ENCODE results near the gene SLC39A8. TPM values are rescaled to one million over a fixed set of nuclear protein-coding genes. Genes with fewer than 3 reads are reported as not detected.
A peak's percentile ranks its signal among the peaks of the same experiment; 100 is the strongest.
"Not testable (repeated sequence)": the region's sequence is repeated elsewhere in the genome, so short reads cannot be mapped to it uniquely, and the experiment has no call there.

The SLC39A8 gene
- total RNA-seq: 80.4 and 81.2 TPM in 2 replicates

GRCh38 chr4:102344954-102345794, at the start of gene SLC39A8:
TSS of gene SLC39A8 (minus strand) at chr4:102345482. CDS start at chr4:102344662, 820 bp downstream.
- intact Hi-C loops (cut with micrococcal nuclease): loop anchor here (1.0 to 10.0 kb wide), 20 partner anchors 20 to 1320 kb away; partner anchors contain the start of genes BDH2, CENPE, MANBA and NFKB1
- Mint-ChIP-seq H3K36me3 (ENCODE audit: low read depth) (peaks cover 14% of the 10 kb centered on the region), H3K4me1 (peaks cover 39% of the 10 kb centered on the region), H3K27me3 (peaks cover 7% of the 10 kb centered on the region), H3K4me3 (peak within 1 kb of the TSS; percentile 88), H3K27ac (peak within 1 kb of the TSS; percentile 99), H3K9me3 (no peaks in the 10 kb centered on the region)
- peak; percentile 96 for DNase-seq

DNA sequence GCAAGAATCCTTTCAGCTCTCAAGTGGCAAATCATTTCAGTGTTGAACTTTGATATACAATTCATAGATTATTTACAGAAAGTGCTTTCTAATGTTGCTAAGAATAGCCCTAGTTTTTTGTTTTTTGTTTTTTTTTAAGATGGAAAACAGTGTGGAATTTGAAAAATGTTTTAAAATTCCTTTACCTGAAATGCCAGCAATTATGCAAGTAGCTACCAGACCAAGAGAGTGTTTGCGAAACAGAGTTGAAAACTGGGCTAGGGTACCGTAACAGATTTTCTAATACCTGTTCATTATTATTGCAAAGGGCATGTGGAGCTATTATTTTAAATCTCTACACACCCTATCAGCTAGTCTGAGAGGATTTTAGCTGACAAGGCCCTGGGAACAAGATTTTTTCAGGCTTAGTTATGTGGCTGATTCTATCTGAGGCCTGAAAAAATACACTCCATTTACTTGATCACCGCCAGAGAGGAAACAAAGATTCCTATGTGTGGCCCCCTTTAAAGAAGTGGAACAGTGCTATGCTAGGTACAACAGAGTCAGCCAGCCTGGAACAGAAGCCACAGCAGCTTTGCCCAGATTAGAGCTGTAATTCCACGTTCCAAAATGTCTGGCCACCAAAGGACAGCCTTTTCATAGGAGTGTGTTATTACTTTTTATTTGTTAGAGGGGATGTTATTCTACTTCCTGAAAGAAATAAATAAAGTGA, 46.9 kb upstream of the SLC39A8 start:
- H3K4me1 Mint-ChIP-seq: peaks cover 10% of the 10 kb centered on the region
- no peak overlapping the region for H3K4me3 Mint-ChIP-seq
- H3K36me3 Mint-ChIP-seq (ENCODE audit: low read depth): no peaks in the 10 kb centered on the region
- H3K27ac Mint-ChIP-seq: no peak overlapping the region
- intact Hi-C loops (cut with micrococcal nuclease): loop anchor here (5.0 kb wide), 1 partner anchor 975 kb away; no protein-coding TSS in a partner anchor
- H3K9me3 Mint-ChIP-seq: no peaks in the 10 kb centered on the region
- H3K27me3 Mint-ChIP-seq: no peaks in the 10 kb centered on the region
- DNase-seq: no peak

DNA sequence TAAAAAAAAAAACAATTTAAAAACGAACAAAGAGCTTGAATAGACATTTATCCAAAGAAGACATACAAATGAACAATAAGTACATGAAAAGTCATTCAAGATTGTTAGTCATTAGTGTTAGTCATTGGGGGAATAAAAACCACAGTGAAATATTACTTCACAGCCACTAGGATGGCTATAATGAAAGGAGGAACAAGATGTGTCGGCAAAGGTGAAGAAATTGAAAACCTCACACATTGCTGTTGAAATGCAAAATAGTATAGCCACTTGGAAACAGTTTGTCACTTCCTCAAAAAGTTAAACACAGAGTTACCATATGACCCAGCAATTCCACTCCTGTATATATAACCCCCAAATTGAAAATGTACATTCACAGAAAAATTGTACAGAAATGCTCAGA, 45.2 kb upstream of the SLC39A8 start:
- Mint-ChIP-seq H3K27me3 (peaks cover 5% of the 10 kb centered on the region), H3K27ac (peak overlapping the region; percentile 69), H3K4me1 (peaks cover 10% of the 10 kb centered on the region), H3K36me3 (ENCODE audit: low read depth) (no peaks in the 10 kb centered on the region), H3K9me3 (no peaks in the 10 kb centered on the region), H3K4me3 (no peak overlapping the region)
- intact Hi-C loops (cut with micrococcal nuclease): loop anchor here (1.0 to 5.0 kb wide), 3 partner anchors 41 to 973 kb away; partner anchors contain the start of gene SLC39A8
- DNase-seq: no peak

- peaks cover 5% of the 10 kb centered on the region for H3K9me3 Mint-ChIP-seq
- no peak overlapping the region for H3K27ac Mint-ChIP-seq
- peaks cover 10% of the 10 kb centered on the region for H3K4me1 Mint-ChIP-seq
- no peak overlapping the region for H3K4me3 Mint-ChIP-seq
- DNase-seq: no peak
- no peaks in the 10 kb centered on the region for H3K36me3 Mint-ChIP-seq (ENCODE audit: low read depth)
- intact Hi-C loops (cut with micrococcal nuclease): no loop called here
- peaks cover 10% of the 10 kb centered on the region for H3K27me3 Mint-ChIP-seq
Measured at GRCh38 chr4:102388611-102389010, 43.3 kb upstream of the SLC39A8 start.

DNA sequence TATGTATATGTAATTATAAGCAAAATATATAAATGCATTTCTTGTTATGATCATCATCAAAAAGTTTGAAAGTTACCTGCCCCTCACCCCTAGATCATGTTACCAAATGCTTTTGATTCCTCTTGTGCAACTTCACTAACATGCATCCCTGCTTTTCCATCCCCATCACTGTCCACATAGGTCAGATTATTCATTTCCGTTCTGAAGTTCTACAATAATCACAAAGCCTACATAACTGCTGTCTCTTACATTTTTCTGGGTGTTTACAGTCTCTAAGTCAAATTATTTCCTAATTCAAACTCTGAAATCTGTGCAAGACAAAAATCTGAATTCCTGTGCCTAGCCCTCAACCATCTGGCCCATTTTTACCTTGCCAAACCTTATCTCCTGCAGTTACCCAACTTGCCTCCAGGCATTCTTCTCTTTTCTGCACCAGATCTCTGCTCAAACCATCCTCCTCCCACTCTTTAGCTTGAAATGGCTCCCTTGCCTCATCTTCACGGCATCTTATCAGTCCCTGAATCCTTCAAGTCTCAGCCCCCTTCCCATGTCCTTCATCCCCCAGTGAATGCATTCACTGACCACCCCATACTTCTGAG, 42.4 kb upstream of the SLC39A8 start:
- Mint-ChIP-seq H3K4me3 (no peak overlapping the region), H3K27me3 (peaks cover 18% of the 10 kb centered on the region), H3K9me3 (peaks cover 9% of the 10 kb centered on the region), H3K27ac (no peak overlapping the region), H3K4me1 (peaks cover 10% of the 10 kb centered on the region), H3K36me3 (ENCODE audit: low read depth) (no peaks in the 10 kb centered on the region)
- DNase-seq: no peak
- intact Hi-C loops (cut with micrococcal nuclease): no loop called here

GRCh38 chr4:102386966-102387365, 41.7 kb upstream of the SLC39A8 start:
- intact Hi-C loops (cut with micrococcal nuclease): no loop called here
- no peak overlapping the region for H3K4me3 Mint-ChIP-seq
- H3K9me3 Mint-ChIP-seq: peaks cover 10% of the 10 kb centered on the region
- peaks cover 10% of the 10 kb centered on the region for H3K4me1 Mint-ChIP-seq
- no peaks in the 10 kb centered on the region for H3K36me3 Mint-ChIP-seq (ENCODE audit: low read depth)
- no peak overlapping the region for H3K27ac Mint-ChIP-seq
- H3K27me3 Mint-ChIP-seq: peaks cover 21% of the 10 kb centered on the region
- DNase-seq: no peak

DNA sequence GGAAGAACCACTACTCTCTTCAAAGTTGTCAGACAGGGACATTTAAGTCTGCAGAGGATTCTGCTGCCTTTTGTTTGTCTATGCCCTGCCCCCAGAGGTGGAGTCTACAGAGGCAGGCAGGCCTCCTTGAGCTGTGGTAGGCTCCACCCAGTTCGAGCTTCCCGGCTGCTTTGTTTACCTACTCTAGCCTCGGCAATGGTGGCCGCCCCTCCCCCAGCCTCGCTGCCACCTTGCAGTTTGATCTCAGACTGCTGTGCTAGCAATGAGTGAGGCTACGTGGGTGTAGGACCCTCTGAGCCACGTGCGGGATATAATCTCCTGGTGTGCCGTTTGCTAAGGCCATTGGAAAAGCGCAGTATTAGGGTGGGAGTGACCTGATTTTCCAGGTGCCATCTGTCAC, 35.0 kb upstream of the SLC39A8 start:
- H3K4me3 Mint-ChIP-seq; H3K36me3 Mint-ChIP-seq (ENCODE audit: low read depth); H3K27ac Mint-ChIP-seq; DNase-seq; intact Hi-C loops (cut with micrococcal nuclease); H3K4me1 Mint-ChIP-seq: not testable (repeated sequence)
- peaks cover 22% of the 10 kb centered on the region for H3K9me3 Mint-ChIP-seq
- H3K27me3 Mint-ChIP-seq: peaks cover 25% of the 10 kb centered on the region

DNA sequence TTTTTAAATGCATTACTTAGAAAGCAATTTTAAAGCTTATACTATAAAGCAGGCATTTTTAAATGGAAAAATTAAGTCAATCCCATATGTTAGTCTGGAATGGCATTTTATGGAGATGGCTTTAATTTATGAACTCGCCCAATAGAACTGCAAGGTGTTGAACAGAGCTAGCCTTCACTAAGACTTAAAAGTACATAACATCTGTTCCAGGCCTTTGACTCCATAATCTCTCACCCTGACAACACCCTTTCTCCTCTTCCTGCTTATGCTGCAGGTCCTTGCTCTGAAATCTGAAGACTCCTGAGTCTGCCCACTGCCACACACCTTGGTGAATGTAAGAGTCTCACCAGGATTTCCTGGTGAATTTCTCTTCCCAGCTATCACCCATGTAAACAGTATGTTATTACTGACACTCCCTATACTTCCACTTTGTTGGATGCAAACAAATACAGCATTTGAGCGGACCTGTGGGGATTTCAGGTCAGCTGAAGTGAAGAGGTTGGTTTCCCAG, 17.7 kb upstream of the SLC39A8 start:
- Mint-ChIP-seq H3K27me3 (peaks cover 9% of the 10 kb centered on the region), H3K27ac (no peak overlapping the region), H3K4me3 (no peak overlapping the region), H3K36me3 (ENCODE audit: low read depth) (no peaks in the 10 kb centered on the region), H3K9me3 (peaks cover 9% of the 10 kb centered on the region), H3K4me1 (no peaks in the 10 kb centered on the region)
- intact Hi-C loops (cut with micrococcal nuclease): no loop called here
- DNase-seq: no peak

GRCh38 chr4:102358128-102358527, 12.8 kb upstream of the SLC39A8 start:
- intact Hi-C loops (cut with micrococcal nuclease): no loop called here
- peak; percentile 7 for DNase-seq
- H3K4me3 Mint-ChIP-seq: no peak overlapping the region

GRCh38 chr4:102357637-102358036, 12.4 kb upstream of the SLC39A8 start:
- DNase-seq; H3K36me3 Mint-ChIP-seq (ENCODE audit: low read depth); H3K4me3 Mint-ChIP-seq; H3K4me1 Mint-ChIP-seq; H3K9me3 Mint-ChIP-seq; H3K27ac Mint-ChIP-seq; intact Hi-C loops (cut with micrococcal nuclease): not testable (repeated sequence)
- peaks cover 20% of the 10 kb centered on the region for H3K27me3 Mint-ChIP-seq

More at GRCh38 chr4:102358128-102358527, 12.8 kb upstream of the SLC39A8 start:
- no peak overlapping the region for H3K27ac Mint-ChIP-seq
- no peaks in the 10 kb centered on the region for H3K36me3 Mint-ChIP-seq (ENCODE audit: low read depth)
- H3K9me3 Mint-ChIP-seq: peaks cover 3% of the 10 kb centered on the region
- H3K27me3 Mint-ChIP-seq: peaks cover 20% of the 10 kb centered on the region
- peaks cover 2% of the 10 kb centered on the region for H3K4me1 Mint-ChIP-seq

DNA sequence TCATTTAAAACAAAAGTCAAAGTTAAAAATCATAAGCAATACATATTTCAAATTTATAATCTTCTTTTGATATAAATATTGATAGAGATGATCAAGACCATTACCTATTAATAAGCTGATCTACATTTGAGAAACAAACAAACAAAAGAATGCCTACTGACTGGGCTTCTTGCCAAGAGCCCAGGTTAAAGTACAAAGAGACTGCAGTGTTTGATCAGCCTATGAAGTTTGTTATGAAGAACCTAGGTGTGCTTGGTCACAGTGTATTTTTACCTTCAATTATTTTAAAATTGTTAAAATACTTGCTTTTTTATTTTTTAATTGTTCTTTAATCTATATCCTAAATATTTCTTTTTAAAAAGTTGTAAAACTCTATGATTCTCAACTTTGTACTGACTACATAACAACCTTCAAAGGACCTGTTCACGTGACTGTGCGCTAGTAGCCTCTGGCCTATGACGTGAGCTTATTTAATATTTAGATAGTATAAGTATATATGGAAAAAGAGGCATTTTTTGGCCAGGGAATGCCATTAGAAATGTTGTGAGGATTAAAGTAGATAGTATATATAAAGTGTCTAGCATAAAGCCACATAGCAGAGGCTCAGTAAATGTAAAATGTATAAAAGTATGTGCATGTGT, 11.4 kb upstream of the SLC39A8 start:
- Mint-ChIP-seq H3K4me1 (peaks cover 2% of the 10 kb centered on the region), H3K9me3 (no peaks in the 10 kb centered on the region), H3K36me3 (ENCODE audit: low read depth) (no peaks in the 10 kb centered on the region), H3K27ac (no peak overlapping the region), H3K27me3 (peaks cover 20% of the 10 kb centered on the region), H3K4me3 (no peak overlapping the region)
- peak; percentile 5 for DNase-seq
- intact Hi-C loops (cut with micrococcal nuclease): no loop called here

DNA sequence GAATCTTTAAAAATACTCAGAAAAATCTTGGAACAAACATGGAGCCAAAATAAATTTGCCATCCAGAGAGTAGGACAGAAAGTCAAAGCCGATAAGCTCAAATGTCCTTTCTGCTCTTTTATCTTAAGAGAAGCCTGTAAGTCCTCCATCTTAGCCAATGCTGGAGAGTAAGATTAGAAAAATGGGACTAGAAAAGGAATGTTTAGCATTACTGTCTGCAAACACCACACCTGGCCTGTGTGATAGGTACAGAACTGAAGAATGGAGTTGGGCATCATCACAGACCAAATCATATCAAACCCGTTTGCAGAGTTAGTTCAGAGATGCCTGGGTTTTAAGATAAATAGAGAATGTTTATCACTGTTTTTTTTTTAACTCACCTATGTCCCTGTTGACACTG, 10.5 kb upstream of the SLC39A8 start:
- Mint-ChIP-seq H3K4me1 (peaks cover 2% of the 10 kb centered on the region), H3K27ac (no peak overlapping the region), H3K27me3 (peaks cover 21% of the 10 kb centered on the region), H3K4me3 (no peak overlapping the region), H3K9me3 (no peaks in the 10 kb centered on the region), H3K36me3 (ENCODE audit: low read depth) (no peaks in the 10 kb centered on the region)
- DNase-seq: peak; percentile 18
- intact Hi-C loops (cut with micrococcal nuclease): no loop called here

DNA sequence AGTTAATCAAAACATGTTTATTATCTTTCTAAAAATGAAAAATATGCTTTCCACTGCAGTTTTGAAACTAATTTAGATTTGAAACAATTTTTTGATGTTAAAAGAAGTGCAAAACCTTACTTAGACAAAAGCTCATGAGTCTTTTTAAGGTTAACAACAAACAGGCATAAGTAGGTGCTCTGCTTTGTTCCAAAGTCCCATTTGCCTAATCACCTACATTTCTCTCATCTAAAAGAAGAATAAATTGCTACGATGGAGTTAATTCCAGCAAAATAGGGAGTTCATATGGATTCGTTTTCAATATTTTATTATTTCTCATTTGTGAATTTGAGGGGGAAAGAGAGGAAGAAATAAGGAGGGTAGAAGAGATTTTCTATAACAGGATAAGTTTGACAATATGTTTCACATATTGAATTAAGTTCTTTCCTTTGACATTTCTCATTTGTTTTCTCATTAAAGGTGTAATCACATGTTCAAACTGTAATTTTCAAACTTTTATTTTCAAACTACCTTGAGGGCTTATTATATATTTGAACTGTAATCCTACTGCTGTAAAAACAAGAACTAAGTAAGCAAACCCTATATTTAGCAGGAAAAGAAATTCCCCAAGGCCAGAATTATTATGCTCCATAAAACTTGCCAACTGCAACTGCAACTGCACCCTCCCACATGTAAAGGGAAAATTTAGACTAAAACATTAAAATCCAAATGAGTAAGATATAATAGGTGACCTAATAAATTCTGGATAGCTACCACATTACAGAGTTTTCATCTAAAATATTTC, 9.6 kb upstream of the SLC39A8 start:
- no peak overlapping the region for H3K4me3 Mint-ChIP-seq
- DNase-seq: no peak
- peaks cover 2% of the 10 kb centered on the region for H3K4me1 Mint-ChIP-seq
- no peaks in the 10 kb centered on the region for H3K36me3 Mint-ChIP-seq (ENCODE audit: low read depth)
- no peak overlapping the region for H3K27ac Mint-ChIP-seq
- no peaks in the 10 kb centered on the region for H3K9me3 Mint-ChIP-seq
- H3K27me3 Mint-ChIP-seq: peaks cover 24% of the 10 kb centered on the region
- intact Hi-C loops (cut with micrococcal nuclease): no loop called here

Measured in activated CD4-positive, alpha-beta T cell treated with anti-CD3 and anti-CD28 coated beads, Interleukin-2, amount 10 ng/mL, durations not matched to agents 24 days and 14 days (primary cell).